ENCODE results near the gene NLGN2.
A peak's percentile ranks its signal among the peaks of the same experiment; 100 is the strongest.

The NLGN2 gene

DNA sequence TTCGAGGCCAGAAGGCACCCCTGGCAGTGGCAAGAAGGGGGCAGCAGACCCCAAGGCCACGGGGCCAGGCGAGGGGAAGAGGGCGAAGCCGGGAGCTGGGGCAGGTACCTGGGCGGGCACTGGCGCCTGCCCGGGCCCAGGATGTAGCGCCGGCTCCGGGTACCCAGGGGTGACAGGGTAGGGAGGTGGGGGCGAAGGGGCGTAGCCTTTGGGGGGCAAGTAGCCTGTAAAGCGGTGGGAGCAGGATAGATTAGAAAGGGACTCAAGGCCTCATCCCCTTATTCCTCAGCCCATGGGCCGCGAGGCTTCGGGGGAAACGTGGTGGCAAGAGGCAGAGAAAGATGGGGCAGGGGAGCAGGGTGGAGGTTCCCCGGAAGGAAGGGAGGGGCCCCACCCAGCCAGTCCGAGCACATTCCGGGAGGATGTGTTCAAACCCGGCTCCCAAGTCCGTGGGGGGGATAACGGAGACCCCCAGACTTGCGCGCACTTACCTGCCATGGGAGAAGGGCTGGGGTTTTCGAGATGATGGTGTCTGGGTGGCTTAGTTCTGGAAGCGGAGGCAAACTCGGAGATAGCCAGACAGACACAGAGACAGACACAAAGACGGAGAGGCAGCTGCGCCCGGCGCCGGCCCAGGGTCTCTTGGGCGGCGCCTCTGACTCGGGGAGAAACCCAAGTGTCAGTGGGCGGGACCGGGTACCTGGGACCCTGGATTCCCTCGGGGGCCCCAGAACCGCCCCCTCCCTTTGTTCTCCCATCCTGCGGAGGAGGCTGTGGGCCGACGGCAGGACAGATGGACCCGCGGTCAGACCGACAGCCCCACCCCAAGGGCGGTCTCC lies 13.8 kb upstream of the NLGN2 start:
- H3K4me1 ChIP-seq (ENCODE audit: control insufficient read depth, insufficient read depth, low read length): peaks cover 3% of the 10 kb centered on the region
- peak overlapping the region; percentile 91 for H3K4me3 ChIP-seq (ENCODE audit: low read length)
- peak; percentile 55 for DNase-seq (ENCODE audit: low read depth)
- H3K36me3 ChIP-seq (ENCODE audit: control insufficient read depth, insufficient read depth, low read length, severe bottlenecking): peaks cover 39% of the 10 kb centered on the region
- H3K9me3 ChIP-seq (ENCODE audit: control insufficient read depth, low read length): no peaks in the 10 kb centered on the region
- H3K27me3 ChIP-seq (replicated peaks; ENCODE audit: control insufficient read depth, insufficient read depth, low read length): no peaks in the 10 kb centered on the region
- H3K9ac ChIP-seq (ENCODE audit: low read length): peak overlapping the region; percentile 92

GRCh38 chr17:7394452-7395191 lies 13.0 kb upstream of the NLGN2 start, which contains the start of gene PLSCR3:
Gene PLSCR3, minus strand, starts transcription at chr17:7394525. Its CDS starts 415 bp downstream, at chr17:7394110.
- H3K9me3 ChIP-seq (ENCODE audit: control insufficient read depth, low read length): no peaks in the 10 kb centered on the region
- H3K27me3 ChIP-seq (replicated peaks; ENCODE audit: control insufficient read depth, insufficient read depth, low read length): no peaks in the 10 kb centered on the region
- H3K36me3 ChIP-seq (ENCODE audit: control insufficient read depth, insufficient read depth, low read length, severe bottlenecking): peaks cover 31% of the 10 kb centered on the region
- H3K4me1 ChIP-seq (ENCODE audit: control insufficient read depth, insufficient read depth, low read length): peaks cover 3% of the 10 kb centered on the region
- H3K9ac ChIP-seq (ENCODE audit: low read length): peak within 1 kb of the TSS; percentile 92
- DNase-seq (ENCODE audit: low read depth): peak; percentile 91
- peak within 1 kb of the TSS; percentile 91 for H3K4me3 ChIP-seq (ENCODE audit: low read length)

- Histone ChIP-seq H3K4me1 (ENCODE audit: control insufficient read depth, insufficient read depth, low read length) (peaks cover 3% of the 10 kb centered on the region), H3K9ac (ENCODE audit: low read length) (no peak overlapping the region), H3K4me3 (ENCODE audit: low read length) (no peak overlapping the region), H3K27me3 (replicated peaks; ENCODE audit: control insufficient read depth, insufficient read depth, low read length) (no peaks in the 10 kb centered on the region), H3K9me3 (ENCODE audit: control insufficient read depth, low read length) (no peaks in the 10 kb centered on the region), H3K36me3 (ENCODE audit: control insufficient read depth, insufficient read depth, low read length, severe bottlenecking) (peaks cover 16% of the 10 kb centered on the region)
- DNase-seq (ENCODE audit: low read depth): no peak
Measured at GRCh38 chr17:7396147-7396546, 11.5 kb upstream of the NLGN2 start.

DNA sequence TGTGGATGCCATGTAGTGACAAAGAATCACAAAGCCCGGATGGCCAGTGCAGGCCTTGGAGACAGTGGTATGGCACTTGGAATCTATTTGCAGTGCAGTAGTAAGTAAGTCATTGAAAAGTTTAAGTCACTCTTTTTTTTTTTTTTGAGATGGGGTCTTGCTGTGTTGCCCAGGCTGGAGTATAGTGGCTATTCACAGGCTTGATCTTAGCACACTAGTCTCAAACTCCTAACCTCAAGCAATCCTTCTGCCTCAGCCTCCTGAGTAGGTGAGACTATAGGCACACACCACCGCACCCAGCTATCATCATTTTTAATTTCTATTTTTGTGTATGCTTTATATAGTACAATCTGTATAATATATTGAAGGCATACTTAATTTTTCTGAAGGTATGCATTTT lies 9.0 kb upstream of the NLGN2 start:
- no peaks in the 10 kb centered on the region for H3K36me3 ChIP-seq (ENCODE audit: control insufficient read depth, insufficient read depth, low read length, severe bottlenecking)
- H3K4me3 ChIP-seq (ENCODE audit: low read length): no peak overlapping the region
- H3K4me1 ChIP-seq (ENCODE audit: control insufficient read depth, insufficient read depth, low read length): peaks cover 10% of the 10 kb centered on the region
- no peaks in the 10 kb centered on the region for H3K9me3 ChIP-seq (ENCODE audit: control insufficient read depth, low read length)
- DNase-seq (ENCODE audit: low read depth): no peak
- H3K27me3 ChIP-seq (replicated peaks; ENCODE audit: control insufficient read depth, insufficient read depth, low read length): no peaks in the 10 kb centered on the region
- H3K9ac ChIP-seq (ENCODE audit: low read length): no peak overlapping the region

GRCh38 chr17:7403043-7403726 lies 4.5 kb upstream of the NLGN2 start:
- H3K27me3 ChIP-seq (replicated peaks; ENCODE audit: control insufficient read depth, insufficient read depth, low read length): no peaks in the 10 kb centered on the region
- H3K36me3 ChIP-seq (ENCODE audit: control insufficient read depth, insufficient read depth, low read length, severe bottlenecking): no peaks in the 10 kb centered on the region
- no peaks in the 10 kb centered on the region for H3K9me3 ChIP-seq (ENCODE audit: control insufficient read depth, low read length)
- DNase-seq (ENCODE audit: low read depth): no peak
- H3K9ac ChIP-seq (ENCODE audit: low read length): peak overlapping the region; percentile 95
- H3K4me3 ChIP-seq (ENCODE audit: low read length): peak overlapping the region; percentile 85
- peaks cover 13% of the 10 kb centered on the region for H3K4me1 ChIP-seq (ENCODE audit: control insufficient read depth, insufficient read depth, low read length)

DNA sequence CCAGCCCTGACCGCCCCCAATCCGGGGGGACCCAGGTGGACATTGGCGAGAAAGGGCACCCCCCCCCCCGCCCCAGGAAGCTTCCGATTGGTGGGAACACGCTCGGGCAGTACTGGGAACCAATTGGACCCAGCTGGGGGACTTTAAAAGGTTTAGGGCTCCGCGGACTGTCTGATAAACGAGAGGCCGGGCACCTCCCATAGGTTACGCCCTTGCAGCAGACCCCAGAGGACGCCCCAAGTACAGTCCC lies 4.0 kb upstream of the NLGN2 start:
- DNase-seq (ENCODE audit: low read depth): no peak
- Histone ChIP-seq H3K27me3 (replicated peaks; ENCODE audit: control insufficient read depth, insufficient read depth, low read length) (no peaks in the 10 kb centered on the region), H3K36me3 (ENCODE audit: control insufficient read depth, insufficient read depth, low read length, severe bottlenecking) (peaks cover 2% of the 10 kb centered on the region), H3K9ac (ENCODE audit: low read length) (peak overlapping the region; percentile 95), H3K4me1 (ENCODE audit: control insufficient read depth, insufficient read depth, low read length) (peaks cover 13% of the 10 kb centered on the region), H3K9me3 (ENCODE audit: control insufficient read depth, low read length) (no peaks in the 10 kb centered on the region), H3K4me3 (ENCODE audit: low read length) (peak overlapping the region; percentile 85)

- Histone ChIP-seq H3K4me3 (ENCODE audit: low read length) (peak within 1 kb of the TSS; percentile 85), H3K4me1 (ENCODE audit: control insufficient read depth, insufficient read depth, low read length) (peaks cover 13% of the 10 kb centered on the region), H3K9ac (ENCODE audit: low read length) (peak within 1 kb of the TSS; percentile 95), H3K27me3 (replicated peaks; ENCODE audit: control insufficient read depth, insufficient read depth, low read length) (no peaks in the 10 kb centered on the region), H3K36me3 (ENCODE audit: control insufficient read depth, insufficient read depth, low read length, severe bottlenecking) (peaks cover 7% of the 10 kb centered on the region), H3K9me3 (ENCODE audit: control insufficient read depth, low read length) (no peaks in the 10 kb centered on the region)
- DNase-seq (ENCODE audit: low read depth): peak; percentile 100
Measured at GRCh38 chr17:7403977-7404736, 3.5 kb upstream of the NLGN2 start, which contains the start of gene TMEM256. Gene TMEM256, minus strand, starts transcription at chr17:7404097. Its CDS starts 13 bp downstream, at chr17:7404084.

DNA sequence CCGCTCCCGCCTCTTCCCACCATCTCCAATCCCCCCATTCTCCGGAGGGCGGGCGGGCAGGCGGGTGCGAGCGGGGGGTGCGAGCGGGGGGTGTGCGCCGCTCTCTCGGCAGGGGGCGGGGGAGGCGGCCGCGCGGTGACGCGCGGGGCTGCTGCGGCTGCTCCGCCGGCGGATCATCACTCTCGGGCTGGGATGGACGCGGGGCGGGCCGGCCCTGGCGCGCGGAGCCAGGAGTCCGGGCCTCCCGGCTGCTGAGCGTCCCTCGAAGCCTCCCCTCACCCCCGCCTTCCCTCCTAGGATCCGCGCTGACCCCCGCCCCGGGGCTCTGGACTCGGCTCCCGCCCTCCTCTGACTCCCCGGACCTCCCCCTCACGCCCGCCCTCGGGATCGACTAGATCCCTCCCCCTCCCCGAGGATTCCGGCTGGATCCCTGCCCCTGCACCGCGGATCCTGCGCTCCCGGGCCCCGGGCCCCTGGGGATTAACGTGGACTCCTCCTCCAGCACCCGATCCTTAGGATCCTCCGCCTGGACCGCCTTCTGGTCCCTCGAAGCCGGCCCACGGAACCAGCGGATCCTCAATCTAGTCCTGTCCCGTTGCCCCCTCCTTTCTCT lies 2.8 kb upstream of the NLGN2 start:
- H3K36me3 ChIP-seq (ENCODE audit: control insufficient read depth, insufficient read depth, low read length, severe bottlenecking): peaks cover 14% of the 10 kb centered on the region
- no peaks in the 10 kb centered on the region for H3K9me3 ChIP-seq (ENCODE audit: control insufficient read depth, low read length)
- no peaks in the 10 kb centered on the region for H3K27me3 ChIP-seq (replicated peaks; ENCODE audit: control insufficient read depth, insufficient read depth, low read length)
- peaks cover 13% of the 10 kb centered on the region for H3K4me1 ChIP-seq (ENCODE audit: control insufficient read depth, insufficient read depth, low read length)
- peak overlapping the region; percentile 84 for H3K4me3 ChIP-seq (ENCODE audit: low read length)
- DNase-seq (ENCODE audit: low read depth): no peak
- peak overlapping the region; percentile 82 for H3K9ac ChIP-seq (ENCODE audit: low read length)

GRCh38 chr17:7405350-7406234 lies 2.1 kb upstream of the NLGN2 start:
- Histone ChIP-seq H3K4me1 (ENCODE audit: control insufficient read depth, insufficient read depth, low read length) (peaks cover 13% of the 10 kb centered on the region), H3K9me3 (ENCODE audit: control insufficient read depth, low read length) (no peaks in the 10 kb centered on the region), H3K36me3 (ENCODE audit: control insufficient read depth, insufficient read depth, low read length, severe bottlenecking) (peaks cover 21% of the 10 kb centered on the region), H3K4me3 (ENCODE audit: low read length) (peak overlapping the region; percentile 84), H3K9ac (ENCODE audit: low read length) (peak overlapping the region; percentile 82), H3K27me3 (replicated peaks; ENCODE audit: control insufficient read depth, insufficient read depth, low read length) (no peaks in the 10 kb centered on the region)
- DNase-seq (ENCODE audit: low read depth): peak; percentile 49
